HG02852 (cell line): ENCODE measurements around the gene ZNF774.
A peak's percentile ranks its signal among the peaks of the same experiment; 100 is the strongest.
"Not testable (repeated sequence)": the region's sequence is repeated elsewhere in the genome, so short reads cannot be mapped to it uniquely, and the experiment has no call there.

ENCODE experiments used
- ATAC-seq: cut with Tn5 transposase; IDR thresholded peaks from one replicate; pipeline ENCODE4 v1.9.1; 2021; ENCODE audit warnings: mild to moderate bottlenecking, moderate library complexity; ENCODE audit not compliant: unreplicated experiment

ZNF774 gene

DNA sequence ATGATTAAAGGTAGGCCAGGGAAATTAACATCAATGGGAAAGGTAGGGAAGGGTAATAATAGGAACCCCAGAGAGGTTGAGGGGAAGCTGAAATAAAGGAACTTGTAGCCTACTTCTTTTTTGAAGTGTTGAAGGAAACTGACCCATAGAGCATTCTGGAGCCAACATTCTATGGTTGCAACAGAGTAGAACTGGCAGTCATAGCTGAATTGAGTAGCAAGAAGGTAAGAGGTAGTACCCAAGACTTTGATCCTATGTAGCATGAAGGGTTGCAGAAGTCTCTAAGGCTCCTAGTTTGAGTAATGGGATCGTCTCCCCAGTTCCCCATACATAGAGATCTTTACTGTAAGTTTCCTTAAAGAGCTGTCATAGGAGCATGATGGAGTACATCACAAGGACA is 7.4 kb upstream of the ZNF774 start:
- ATAC-seq, result no peak

DNA sequence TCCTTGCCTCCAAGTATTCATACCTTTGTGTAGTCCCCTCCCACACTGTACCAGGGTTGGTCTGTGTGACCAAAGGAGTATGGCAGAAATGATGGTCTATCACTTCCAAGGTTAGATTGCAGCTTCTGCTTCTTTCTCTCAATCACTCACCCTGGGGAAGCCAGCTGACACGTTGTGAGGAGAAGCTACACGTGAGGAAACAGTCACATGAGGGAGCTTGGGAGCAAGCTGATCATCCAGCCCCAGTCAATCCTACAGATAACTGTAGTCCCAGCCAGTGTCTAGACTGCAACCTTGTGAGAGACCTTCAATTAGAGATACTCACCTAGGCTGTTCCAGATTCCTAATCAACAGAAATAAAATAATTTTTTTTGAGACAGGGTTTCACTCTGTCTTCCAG is 6.2 kb upstream of the ZNF774 start:
- no peak for ATAC-seq

DNA sequence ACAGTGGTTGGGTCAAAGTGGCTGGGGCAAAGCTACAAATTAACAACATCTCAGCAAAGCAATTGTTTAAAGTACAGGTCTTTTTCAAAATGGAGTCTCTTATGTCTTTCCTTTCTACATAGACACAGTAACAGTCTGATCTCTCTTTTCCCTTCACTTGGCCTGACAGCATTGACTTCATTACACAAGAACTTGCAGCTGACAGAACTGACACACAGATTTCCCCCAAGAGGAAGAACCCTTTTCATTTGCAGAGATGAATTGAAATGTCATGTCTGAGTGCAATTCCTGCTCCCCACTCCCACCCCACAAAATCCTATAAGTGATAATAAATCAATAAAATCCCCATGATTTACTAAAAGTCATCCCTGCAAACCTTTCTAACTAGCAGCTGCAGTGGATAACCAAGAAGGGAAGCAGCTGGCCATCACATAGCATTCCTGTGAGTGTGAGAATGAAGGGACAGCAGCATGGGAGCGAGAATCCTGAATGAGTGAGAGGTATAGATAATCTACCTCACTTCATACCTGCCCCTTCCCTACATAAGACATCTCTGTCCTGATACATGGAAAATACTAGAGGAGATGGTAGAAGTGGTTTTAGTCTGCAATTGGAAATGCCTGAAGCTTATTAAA is 4.5 kb upstream of the ZNF774 start:
- ATAC-seq, result not testable (repeated sequence)

DNA sequence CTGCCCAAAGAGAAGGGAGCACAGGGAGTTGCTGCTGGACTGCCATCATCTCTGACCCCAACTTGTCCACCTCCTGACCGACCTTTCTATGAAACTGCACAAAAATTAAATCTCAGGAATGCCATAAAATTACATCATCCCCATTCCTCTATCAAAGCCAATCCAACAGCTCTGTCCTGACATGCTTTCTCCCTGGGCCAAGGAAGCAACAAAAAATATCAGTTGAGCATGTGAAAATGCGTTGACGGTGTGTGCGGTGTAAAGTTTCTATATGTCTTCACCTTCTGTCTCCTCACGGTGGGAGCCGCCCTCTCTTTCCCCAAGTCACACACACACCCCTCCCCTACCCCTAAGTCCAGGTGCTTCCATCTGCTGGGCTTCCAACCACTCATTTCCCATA is 3.6 kb upstream of the ZNF774 start:
- ATAC-seq, result no peak

DNA sequence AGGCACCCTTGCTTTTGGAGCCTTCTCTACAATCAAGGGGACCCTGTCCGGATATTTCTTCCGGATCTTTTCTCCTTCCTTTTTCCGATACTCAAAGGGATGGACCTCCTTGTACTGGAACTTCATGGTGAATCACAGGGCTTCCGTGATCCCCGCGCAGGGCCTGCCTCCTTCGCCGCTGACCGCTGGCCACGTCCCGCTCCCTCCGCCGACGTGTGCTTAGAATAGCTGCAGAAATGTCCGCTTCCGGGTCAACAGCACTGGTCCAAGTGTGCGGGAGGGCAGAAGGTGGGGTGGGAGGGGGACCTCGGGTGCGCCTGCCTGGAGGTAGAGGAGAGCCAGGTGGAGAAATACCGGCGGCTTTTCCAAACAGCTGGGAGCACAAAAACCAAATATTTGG is 3.0 kb upstream of the ZNF774 start:
- ATAC-seq, result no peak

DNA sequence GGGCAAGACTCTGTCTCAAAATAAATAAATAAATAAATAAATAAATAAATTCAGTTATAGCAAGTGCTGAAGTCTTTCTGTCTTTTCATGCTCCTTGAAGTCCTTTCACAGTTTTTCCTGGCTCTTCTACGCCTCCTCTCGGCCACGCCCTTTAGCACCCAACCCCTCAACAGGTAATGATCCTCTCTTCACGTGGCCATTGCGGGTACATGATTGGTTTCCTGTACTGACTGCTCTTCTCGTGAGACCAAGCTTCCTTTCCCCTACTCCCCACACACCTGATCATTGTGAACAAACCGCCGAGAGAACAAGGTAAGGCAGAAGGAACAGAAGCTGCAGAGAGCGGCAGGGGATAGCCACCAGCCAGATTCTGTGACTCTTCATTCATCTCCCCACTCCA is 2.3 kb upstream of the ZNF774 start:
- ATAC-seq, result no peak

DNA sequence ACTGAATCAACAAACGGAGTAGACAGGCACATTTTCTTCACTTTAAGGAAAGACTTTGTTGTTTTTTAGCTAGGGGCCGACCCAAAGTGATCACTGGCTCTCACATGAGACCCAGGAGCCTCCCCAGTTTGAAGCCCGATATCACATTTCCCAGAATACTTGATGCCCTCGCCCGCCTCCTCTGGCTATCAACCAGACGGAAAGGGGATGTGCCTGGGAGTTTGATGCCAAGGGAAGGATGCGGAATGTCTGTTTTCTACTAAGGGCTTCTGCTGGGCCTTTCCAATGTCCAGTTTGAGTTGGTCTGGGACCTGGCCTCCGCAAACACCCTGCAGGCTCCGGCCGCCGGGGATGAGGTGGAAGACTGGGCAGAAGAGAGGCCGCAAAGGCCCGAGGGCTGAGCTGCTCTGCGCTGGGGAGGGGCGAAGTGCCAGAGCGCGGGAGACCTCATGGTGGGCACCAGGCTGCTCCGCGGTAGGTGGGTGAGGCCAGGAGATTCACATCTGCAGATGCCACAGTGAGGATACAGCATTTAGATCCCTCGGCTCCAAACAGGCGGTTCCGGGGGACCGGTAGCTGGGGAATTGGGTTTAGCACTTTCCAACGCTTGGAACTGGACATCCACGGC is 491 bp upstream of the ZNF774 start:
- ATAC-seq, result peak; percentile 6

DNA sequence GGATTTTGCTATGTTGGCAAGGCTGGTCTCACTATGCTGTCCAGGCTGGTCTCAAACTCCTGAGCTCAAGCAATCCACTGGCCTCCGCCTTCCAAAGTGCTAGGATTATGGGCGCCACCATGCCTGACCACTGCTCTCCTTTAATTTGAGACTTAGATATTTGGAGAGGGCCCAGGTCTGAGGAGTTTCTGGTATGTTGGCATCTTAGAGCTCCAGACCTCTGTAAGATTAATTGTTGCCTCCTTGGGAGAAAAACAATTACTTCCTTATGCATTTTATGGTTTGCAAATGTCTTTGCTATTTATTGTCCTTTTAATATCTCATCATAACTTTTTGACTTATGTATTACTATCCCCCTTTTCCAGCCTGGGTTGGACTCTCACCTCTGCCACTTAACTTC is 2.9 kb downstream of the ZNF774 start:
- ATAC-seq, result no peak

- ATAC-seq, result no peak
Measured at GRCh38 chr15:90358124-90359033, 6.3 kb downstream of the ZNF774 start.

DNA sequence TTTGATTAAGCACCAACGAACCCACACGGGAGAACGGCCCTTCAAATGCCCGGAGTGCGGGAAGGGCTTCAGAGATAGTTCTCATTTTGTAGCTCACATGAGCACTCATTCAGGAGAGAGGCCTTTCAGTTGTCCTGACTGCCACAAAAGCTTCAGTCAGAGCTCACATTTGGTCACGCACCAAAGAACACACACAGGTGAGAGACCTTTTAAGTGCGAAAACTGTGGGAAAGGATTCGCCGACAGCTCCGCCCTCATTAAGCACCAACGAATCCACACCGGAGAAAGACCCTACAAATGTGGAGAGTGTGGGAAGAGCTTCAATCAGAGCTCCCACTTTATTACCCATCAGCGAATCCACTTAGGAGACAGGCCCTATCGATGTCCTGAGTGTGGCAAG is 8.7 kb downstream of the ZNF774 start:
- no peak for ATAC-seq

DNA sequence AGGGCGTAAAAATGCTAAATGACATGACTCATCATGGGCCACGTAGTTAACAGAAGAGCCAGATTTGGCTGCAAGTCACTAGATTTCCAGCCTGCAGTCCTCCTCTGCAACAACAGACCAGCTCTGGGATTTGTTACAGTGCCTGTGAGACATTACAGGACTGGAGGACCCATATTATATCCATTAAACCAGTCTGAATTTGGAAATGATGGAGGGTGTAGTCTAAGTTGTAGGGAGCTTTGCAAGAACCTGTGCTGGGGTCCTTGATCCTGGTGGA is 10.8 kb downstream of the ZNF774 start:
- no peak for ATAC-seq

DNA sequence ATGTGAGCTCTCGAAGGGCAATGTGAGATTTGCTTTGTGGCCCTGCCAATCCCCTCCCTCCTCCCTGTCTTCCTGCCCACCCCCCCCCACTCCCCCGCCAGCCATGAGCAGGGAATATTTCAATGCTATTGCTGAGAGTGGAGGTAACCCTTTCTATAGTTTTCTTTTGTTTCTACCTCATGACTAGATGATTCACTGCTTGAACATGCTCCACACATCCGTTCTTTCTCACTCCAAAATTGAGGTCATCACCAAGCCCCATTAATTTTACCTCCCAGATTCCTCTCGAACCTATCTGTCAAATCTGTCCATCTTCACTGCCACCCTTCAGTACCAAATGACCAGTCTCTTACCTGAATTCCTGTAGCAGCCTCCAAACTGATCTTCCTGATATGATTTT is 12.2 kb downstream of the ZNF774 start:
- ATAC-seq, result no peak

DNA sequence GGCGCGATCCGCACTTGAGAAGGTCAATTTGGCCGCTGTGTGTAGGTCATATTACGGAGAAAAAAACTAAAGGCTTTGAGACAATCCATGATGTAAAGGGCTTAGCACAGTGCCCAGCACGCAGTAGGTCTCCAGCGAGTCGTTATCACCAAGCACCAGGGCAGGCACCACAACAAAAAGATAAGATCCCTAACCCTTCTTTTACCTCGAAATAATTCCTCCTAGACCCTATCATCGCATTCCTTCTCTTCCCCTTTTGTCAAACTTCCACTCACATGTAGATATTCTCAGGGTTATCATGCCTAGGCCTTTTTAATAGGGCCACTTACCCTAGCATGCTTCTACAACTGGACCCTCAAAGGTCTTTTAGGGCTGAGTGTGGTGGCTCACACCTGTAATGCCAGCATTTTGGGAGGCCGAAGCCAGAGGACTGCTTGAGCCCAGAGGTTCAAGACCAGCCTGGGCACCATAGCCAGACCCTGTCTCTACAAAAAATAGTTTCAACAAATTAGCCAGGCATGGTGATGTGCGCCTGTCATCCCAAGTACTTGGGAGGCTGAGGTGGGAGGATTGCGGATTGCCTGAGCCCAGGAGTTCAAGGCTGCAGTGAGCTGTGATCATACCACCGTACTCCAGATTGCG is 13.5 kb downstream of the ZNF774 start:
- ATAC-seq, result no peak

DNA sequence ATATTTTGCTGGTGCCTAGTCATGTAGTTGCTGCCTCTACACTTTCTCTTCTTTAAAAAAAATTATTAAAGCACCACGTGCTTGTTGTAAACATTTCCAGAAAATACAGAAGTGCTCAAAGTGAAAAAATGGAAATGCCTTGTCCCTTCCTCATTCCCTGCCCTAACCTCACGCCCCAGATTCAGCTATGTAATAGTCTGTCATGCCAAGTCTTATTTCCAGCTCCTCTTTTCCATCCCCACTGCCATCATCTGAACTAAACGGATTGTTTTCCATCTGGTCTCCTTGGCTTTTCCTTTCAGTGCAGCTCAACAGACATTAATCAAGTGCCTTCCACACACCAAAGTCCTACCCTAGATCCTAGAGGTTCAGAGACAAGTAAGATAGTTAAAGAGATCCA is 15.5 kb downstream of the ZNF774 start:
- ATAC-seq, result no peak

DNA sequence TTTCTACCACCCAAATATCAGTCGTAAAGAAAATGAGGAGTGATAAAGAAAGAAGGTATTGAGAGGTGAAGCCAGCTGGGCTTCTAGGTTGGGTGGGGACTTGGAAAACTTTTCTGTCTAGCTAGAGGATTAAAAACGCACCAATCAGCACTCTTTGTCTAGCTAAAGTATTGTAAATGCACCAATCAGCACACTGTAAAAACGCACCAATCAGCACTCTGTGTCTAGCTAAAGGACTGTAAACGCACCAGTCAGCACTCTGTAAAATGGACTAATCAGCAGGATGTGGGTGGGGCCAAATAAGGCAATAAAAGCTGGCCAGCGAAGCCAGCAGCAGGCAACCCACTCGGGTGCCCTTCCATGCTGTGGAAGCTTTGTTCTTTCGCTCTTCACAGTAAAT is 23.0 kb downstream of the ZNF774 start:
- no peak for ATAC-seq

DNA sequence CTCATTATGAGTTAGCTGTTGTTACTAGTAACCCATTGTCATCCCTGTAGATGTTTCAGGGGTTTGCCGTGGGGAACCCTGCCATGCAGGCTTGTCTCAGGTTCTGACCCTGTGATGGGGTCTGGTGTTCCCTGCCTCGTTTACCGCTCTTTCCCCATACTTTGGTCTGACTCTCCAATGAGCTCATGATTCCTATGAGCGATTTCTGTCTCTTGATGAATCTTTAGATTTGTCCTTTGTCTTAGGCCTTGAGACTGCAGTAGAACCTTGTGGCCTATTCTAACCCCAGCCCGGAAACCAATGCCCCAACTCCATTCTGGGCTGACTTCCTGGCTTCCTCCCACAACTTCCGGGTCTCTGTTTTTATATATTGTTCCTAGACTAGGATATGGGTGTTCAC is 24.7 kb downstream of the ZNF774 start:
- ATAC-seq, result no peak

GRCh38 chr15:90379263-90379662 is 27.2 kb downstream of the ZNF774 start:
- ATAC-seq, result no peak

- no peak for ATAC-seq
Measured at GRCh38 chr15:90381515-90381914, 29.4 kb downstream of the ZNF774 start.

DNA sequence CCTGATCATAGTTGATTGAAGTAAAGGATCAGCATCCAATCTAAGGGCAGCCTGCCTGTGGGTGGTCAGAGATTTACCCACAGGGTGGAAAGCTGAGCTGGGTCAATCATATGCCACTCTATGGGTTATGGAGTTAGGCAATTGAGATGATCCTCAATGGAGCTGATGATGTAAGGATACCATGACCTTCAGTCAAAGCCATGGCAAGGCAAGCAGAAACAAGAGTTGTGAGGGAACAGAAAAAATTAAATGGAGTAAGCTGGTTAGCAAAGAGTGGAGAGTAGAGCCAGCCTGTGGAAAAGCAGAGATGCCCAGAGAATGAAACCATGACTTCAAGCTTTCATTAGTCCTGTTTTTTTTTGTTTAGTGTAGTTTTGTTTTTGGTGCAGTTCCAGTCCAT is 30.2 kb downstream of the ZNF774 start:
- no peak for ATAC-seq

GRCh38 chr15:90386221-90386620 is 34.1 kb downstream of the ZNF774 start:
- no peak for ATAC-seq

DNA sequence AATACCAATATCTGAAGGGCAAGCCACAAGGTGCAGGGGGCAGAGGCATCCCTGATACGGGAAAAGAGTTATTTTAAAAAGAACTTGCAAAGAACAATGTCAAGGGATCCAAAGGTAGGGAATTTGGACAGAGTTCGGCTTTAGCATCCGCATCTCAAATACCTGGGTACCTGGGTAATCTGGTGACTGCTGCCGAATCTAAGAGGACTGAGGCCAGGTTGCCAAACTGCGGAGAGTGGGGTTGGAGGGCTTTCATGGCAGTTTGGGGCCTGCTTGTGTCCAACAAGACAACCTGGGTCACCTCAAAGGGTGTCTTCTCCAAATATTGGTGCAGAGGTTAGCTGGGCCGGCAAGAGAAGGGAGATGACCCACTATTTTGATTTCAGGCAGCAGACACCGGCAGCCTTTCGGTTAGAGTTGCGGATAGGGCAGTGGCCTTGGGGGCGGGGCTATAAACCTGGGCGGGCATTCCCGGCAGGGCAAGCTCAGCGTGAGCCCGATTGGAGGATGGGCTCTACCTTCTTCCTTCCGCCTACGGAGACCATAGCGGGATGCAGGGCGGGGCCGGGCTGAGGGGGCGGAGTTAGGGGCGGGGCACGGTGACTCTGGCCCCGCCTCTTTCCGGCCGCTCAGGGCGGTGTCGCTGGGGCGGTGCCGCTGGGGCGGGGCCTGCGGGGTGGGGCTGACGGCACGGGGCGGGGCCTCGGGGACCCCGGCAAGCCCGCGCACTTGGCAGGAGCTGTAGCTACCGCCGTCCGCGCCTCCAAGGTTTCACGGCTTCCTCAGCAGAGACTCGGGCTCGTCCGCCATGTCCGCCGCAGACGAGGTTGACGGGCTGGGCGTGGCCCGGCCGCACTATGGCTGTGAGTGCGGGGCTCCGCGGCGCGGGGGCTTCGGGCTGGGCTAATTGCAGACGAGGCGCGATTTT is 35.7 kb downstream of the ZNF774 start, which contains the start of gene IQGAP1:
TSS of gene IQGAP1 (plus strand) at position 709 of the 928 bp plus-strand sequence. CDS start at position 809, 100 bp downstream.
- peak; percentile 88 for ATAC-seq
